ENCODE results near the gene CSTF2. TPM values are rescaled to one million over a fixed set of nuclear protein-coding genes. Genes with fewer than 3 reads are reported as not detected.

Gene CSTF2
- total and polyA plus RNA-seq, 10 of the 15 experiments (the other 5 are each of a cell fraction or from before 2014, with no cell fraction given) = 7.7 to 66.6 (median 35.8) TPM

DNA sequence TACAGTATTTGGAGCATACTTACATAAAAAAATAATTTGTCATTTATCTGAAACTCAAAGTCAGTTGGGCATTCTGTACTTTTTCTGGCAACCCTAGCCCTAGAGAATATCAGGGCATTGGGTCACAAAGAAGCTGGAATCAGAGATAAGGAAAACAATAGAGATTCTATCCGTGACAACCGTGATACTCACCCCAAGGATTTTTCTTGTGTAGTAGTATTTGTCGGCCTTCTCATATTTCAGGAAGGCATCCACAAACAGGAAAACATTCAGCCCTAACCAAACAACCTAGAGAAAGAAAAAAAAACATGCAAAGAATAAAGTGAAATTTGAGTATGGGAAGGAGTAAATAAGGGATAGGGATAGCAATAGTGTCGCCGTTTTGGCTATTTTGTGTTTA is 50.3 kb downstream of the CSTF2 start (continued):
- TF ChIP-seq, protein P1, sequence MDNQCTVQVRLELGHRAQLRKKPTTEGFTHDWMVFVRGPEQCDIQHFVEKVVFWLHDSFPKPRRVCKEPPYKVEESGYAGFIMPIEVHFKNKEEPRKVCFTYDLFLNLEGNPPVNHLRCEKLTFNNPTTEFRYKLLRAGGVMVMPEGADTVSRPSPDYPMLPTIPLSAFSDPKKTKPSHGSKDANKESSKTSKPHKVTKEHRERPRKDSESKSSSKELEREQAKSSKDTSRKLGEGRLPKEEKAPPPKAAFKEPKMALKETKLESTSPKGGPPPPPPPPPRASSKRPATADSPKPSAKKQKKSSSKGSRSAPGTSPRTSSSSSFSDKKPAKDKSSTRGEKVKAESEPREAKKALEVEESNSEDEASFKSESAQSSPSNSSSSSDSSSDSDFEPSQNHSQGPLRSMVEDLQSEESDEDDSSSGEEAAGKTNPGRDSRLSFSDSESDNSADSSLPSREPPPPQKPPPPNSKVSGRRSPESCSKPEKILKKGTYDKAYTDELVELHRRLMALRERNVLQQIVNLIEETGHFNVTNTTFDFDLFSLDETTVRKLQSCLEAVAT (IDR thresholded peaks at IDR 0.05) = no peak
- TF ChIP-seq YBX1 (IDR thresholded peaks at IDR 0.05) = no peak
- TF ChIP-seq, protein P2, sequence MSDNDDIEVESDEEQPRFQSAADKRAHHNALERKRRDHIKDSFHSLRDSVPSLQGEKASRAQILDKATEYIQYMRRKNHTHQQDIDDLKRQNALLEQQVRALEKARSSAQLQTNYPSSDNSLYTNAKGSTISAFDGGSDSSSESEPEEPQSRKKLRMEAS (IDR thresholded peaks at IDR 0.05; ENCODE audit: low read depth, low read length) = no peak
- TF ChIP-seq, protein P3, sequence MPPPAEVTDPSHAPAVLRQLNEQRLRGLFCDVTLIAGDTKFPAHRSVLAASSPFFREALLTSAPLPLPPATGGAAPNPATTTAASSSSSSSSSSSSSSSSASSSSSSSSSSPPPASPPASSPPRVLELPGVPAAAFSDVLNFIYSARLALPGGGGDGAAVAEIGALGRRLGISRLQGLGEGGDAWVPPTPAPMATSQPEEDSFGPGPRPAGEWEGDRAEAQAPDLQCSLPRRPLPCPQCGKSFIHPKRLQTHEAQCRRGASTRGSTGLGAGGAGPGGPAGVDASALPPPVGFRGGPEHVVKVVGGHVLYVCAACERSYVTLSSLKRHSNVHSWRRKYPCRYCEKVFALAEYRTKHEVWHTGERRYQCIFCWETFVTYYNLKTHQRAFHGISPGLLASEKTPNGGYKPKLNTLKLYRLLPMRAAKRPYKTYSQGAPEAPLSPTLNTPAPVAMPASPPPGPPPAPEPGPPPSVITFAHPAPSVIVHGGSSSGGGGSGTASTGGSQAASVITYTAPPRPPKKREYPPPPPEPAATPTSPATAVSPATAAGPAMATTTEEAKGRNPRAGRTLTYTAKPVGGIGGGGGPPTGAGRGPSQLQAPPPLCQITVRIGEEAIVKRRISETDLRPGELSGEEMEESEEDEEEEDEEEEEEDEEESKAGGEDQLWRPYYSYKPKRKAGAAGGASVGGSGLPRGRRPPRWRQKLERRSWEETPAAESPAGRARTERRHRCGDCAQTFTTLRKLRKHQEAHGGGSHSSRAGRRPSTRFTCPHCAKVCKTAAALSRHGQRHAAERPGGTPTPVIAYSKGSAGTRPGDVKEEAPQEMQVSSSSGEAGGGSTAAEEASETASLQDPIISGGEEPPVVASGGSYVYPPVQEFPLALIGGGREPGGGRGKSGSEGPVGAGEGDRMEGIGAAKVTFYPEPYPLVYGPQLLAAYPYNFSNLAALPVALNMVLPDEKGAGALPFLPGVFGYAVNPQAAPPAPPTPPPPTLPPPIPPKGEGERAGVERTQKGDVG (CRISPR knock-in tag; IDR thresholded peaks at IDR 0.05) = no peak

DNA sequence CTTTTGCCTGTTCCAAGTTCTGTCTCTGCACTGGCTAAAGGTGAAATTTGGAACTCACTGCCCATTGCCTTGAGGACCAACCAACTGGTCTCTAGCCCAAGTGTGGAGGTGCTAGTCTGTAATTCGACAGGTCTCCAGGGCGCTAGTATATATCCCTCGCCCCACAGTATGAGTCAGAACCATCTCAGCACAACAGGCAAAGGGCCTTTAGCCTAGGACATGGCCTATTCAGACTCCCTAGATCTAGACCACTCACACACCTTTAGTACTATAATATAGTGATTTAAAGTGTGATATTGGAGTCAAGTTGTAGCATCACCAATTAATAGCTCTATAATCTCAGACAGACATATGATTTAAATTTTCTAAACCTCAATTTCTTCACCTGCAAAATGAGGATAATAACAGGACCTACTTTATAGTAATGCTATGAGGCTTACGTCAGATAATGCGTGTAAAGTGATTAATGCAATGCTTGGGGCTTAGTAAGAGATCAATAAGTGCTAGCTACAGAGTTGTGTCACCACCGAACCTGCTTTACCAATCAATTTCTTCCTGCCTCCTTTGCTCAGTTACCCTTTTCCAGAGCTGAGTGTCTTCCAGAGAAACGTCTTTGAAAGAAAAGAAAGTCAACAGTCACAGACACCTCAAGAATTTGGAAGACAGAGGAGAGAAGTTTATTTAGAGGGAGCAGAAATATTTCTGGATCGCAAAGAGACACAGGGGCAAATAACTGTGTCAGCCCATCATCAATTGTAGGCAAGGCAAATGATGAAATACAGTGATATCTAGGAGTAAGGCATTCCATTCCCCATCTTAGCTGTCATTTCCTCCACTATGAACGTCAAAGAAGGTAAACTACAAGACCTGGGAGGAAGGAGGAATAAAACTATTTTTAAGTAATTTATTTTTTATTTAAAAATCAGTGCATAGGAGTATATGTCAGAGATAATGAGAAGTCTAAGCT is 51.7 kb downstream of the CSTF2 start:
- no peak overlapping the region for H3K27ac ChIP-seq (ENCODE audit: control insufficient read depth, insufficient read depth)
- SMC1A ChIA-PET (ENCODE audit: uncharacterized antibody, unreplicated experiment) = no interaction called here
- ATAC-seq (no peak), FAIRE-seq (peak; percentile 44), DNase-seq (ENCODE audit: low read depth, low spot score) (no peak)
- RAD21 ChIA-PET (ENCODE audit: unreplicated experiment) = no interaction called here
- no peaks in the 10 kb centered on the region for H3K79me2 ChIP-seq (ENCODE audit: control insufficient read depth, insufficient read depth, low read length)
- no peak overlapping the region for H3K4me3 ChIP-seq
- no peaks in the 10 kb centered on the region for H4K20me1 ChIP-seq (ENCODE audit: control insufficient read depth, insufficient read depth)
- H3K9me3 ChIP-seq (replicated peaks; ENCODE audit: control insufficient read depth, insufficient read depth, low read length) = no peaks in the 10 kb centered on the region
- POLR2A ChIA-PET = interaction anchor here (0.6 kb wide), 1 partner anchor 110 kb away, joined by 3 read pairs; no protein-coding TSS in a partner anchor
- no peak overlapping the region for H3K9ac ChIP-seq (ENCODE audit: control insufficient read depth, insufficient read depth, low read length)
- no peak overlapping the region for H3K4me2 ChIP-seq (ENCODE audit: control insufficient read depth, insufficient read depth)
- H2AFZ ChIP-seq (ENCODE audit: control insufficient read depth, low read depth, low read length) = no peak overlapping the region
- no peaks in the 10 kb centered on the region for H3K4me1 ChIP-seq (ENCODE audit: control insufficient read depth, insufficient read depth, low read length)
- intact Hi-C loops (cut with micrococcal nuclease; ENCODE audit: unreplicated experiment) (no loop called here), in situ Hi-C loops (cut with MboI) (no loop called here)
- CTCF ChIA-PET = no interaction called here
- WGBS (ENCODE audit: insufficient coverage, insufficient replicate concordance, low lambda C conversion rate, missing lambda C conversion rate) = 49% methylated on average over 9 of the region's 9 CpGs
- no peaks in the 10 kb centered on the region for H3K36me3 ChIP-seq (ENCODE audit: control insufficient read depth in 2 of 2, insufficient read depth in 2 of 2, low read length in 1 of 2)
- no peaks in the 10 kb centered on the region; a peak in 1 of 4 replicates for H3K27me3 ChIP-seq (replicated peaks in 1 of 2; ENCODE audit: control insufficient read depth in 2 of 2, insufficient read depth in 2 of 2, low read length in 1 of 2)
- no TSS peak for BruUV-seq (replicated peaks)
- TF ChIP-seq GATAD2B (conservative IDR thresholded peaks at IDR 0.05; ENCODE audit: low read depth) (no peak), ZNF384 (IDR thresholded peaks at IDR 0.05; ENCODE audit: borderline replicate concordance, low read depth, low read length) (no peak), ESRRA (IDR thresholded peaks at IDR 0.05; ENCODE audit: low read length) (no peak), RELA (IDR thresholded peaks at IDR 0.05; ENCODE audit: borderline replicate concordance, partially characterized antibody) (no peak), SREBF1 (IDR thresholded peaks at IDR 0.05; ENCODE audit: low read length) (no peak), MYB (IDR thresholded peaks at IDR 0.05; ENCODE audit: borderline replicate concordance, low read depth, low read length) (no peak), SIX5 (IDR thresholded peaks at IDR 0.05; ENCODE audit: low read depth, low read length, severe bottlenecking) (no peak), CHD4 (IDR thresholded peaks at IDR 0.05) (no peak), EZH2 (IDR thresholded peaks at IDR 0.05; ENCODE audit: borderline replicate concordance, control insufficient read depth, low read depth, low read length) (no peak), SUZ12 (IDR thresholded peaks at IDR 0.05; ENCODE audit: unreplicated experiment) (no peak), ZBED1 (IDR thresholded peaks at IDR 0.05; ENCODE audit: borderline replicate concordance) (no peak), CBX5 (IDR thresholded peaks at IDR 0.05; ENCODE audit: low read depth) (no peak), IKZF2 (IDR thresholded peaks at IDR 0.05) (no peak), YBX1 (IDR thresholded peaks at IDR 0.05) (no peak), JUND (IDR thresholded peaks at IDR 0.05; ENCODE audit: low read depth, low read length) (no peak)
